Breast epithelium (tissue), 4 donors: ENCODE results near the gene ZNF529. TPM values are rescaled to one million over a fixed set of nuclear protein-coding genes. Genes with fewer than 3 reads are reported as not detected.

Experiments used
- DNase-seq, 2 donors: peaks; one replicate each; pipeline ENCODE4 v3.0.0-alpha.2; 2019; ENCODE audit warnings: low spot score in 2 of 2
- H3K27ac ChIP-seq, 2 donors: fragments of 200-600 bp; sonication (generic) in 1 of 2; one replicate each; pipeline ENCODE4 v1.5.1; 2016 to 2019; ENCODE audit warnings: mild to moderate bottlenecking in 1 of 2
- H3K27me3 ChIP-seq, 2 donors: fragments of 200-600 bp; sonication (generic) in 1 of 2; one replicate each; pipeline versions ENCODE4 v1.5.1 to v1.6.0; 2017 to 2019; ENCODE audit warnings: control low read depth in 1 of 2, mild to moderate bottlenecking in 1 of 2
- H3K36me3 ChIP-seq: fragments of 200-600 bp; one replicate; pipeline ENCODE4 v1.5.1; 2019
- H3K4me1 ChIP-seq, 2 donors: fragments of 200-600 bp; sonication (generic); one replicate each; pipeline ENCODE4 v1.5.1; 2016 to 2019; ENCODE audit warnings: control low read depth in 1 of 2
- H3K4me3 ChIP-seq, 3 donors: fragments of 200-600 bp; sonication (generic); 1 replicate in 2 of 3; 2 replicates in 1 of 3; pipeline ENCODE4 v1.5.1; 2016 to 2019; ENCODE audit warnings: mild to moderate bottlenecking in 3 of 3, moderate library complexity in 2 of 3
- H3K9me3 ChIP-seq, 2 donors: fragments of 200-600 bp; sonication (generic) in 1 of 2; one replicate each; pipeline ENCODE4 v1.5.1; 2016 to 2019; ENCODE audit warnings: control low read depth in 1 of 2
- POLR2A ChIP-seq: fragments of 450-650 bp; IDR thresholded peaks from one replicate; pipeline ENCODE4 v1.6.1; 2016; ENCODE audit warnings: antibody characterized with exemption, mild to moderate bottlenecking, moderate library complexity
- POLR2AphosphoS5 ChIP-seq, 3 donors: sonication (generic); formaldehyde crosslinking; IDR thresholded peaks; one replicate each; pipeline ENCODE4 v1.6.1; 2017; ENCODE audit warnings: antibody characterized with exemption in 3 of 3
- intact Hi-C: fragments of 100-400 bp; cut with DNase I; formaldehyde crosslinking; loops from one replicate; pipeline ENCODE4 v1.15.1; 2023; ENCODE audit warnings: low total_unique reads
- total RNA-seq, 3 donors: library from RNA; depleted of rRNA; stranded (reverse); fragments of >200 nt; gene quantifications; one replicate each; pipeline ENCODE4 v1.1.0, GENCODE V29; 2016
- TF ChIP-seq, protein P1 (sequence below), 3 donors: fragments of 450-650 bp; IDR thresholded peaks; one replicate each; pipeline ENCODE4 v1.5.1; 2016 to 2017; ENCODE audit warnings: antibody characterized with exemption in 3 of 3, mild to moderate bottlenecking in 3 of 3, moderate library complexity in 3 of 3

The ZNF529 gene
- total RNA-seq, 3 donors from 2014 or later: 8.2 to 20.3 (median 14.7) TPM

DNA sequence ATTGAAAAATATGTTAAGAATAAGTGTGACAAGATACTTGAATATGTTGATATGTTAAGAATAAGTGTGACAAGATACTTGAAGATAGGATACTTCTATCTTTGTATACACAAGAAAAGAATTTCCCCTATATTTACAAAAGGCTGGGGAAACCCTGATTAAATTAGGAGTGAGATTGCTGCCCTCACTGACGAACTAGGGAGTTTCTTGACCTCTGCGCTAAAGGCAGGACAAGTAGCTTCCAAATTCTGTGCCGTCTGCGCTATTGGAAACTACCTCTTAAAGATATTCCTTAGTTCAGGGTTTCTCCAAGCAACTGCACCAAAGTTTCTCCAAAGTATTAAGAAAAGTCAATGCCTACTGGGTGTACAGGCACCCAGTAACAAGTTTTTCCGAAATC is 45.8 kb downstream of the ZNF529 start:
- no peaks in the 10 kb centered on the region for H3K27me3 ChIP-seq
- peaks cover 45 to 67% of the 10 kb centered on the region in 2 donors for H3K9me3 ChIP-seq
- intact Hi-C loops: no loop called here
- peaks cover 0 to 10% of the 10 kb centered on the region in 2 donors for H3K4me1 ChIP-seq
- peak overlapping the region in 1 of 2 donors; percentile 97 for H3K27ac ChIP-seq
- peak overlapping the region; percentile 69 to 79 (median 78) for H3K4me3 ChIP-seq
- TF ChIP-seq POLR2A: no peak
- TF ChIP-seq POLR2AphosphoS5 (IDR thresholded peaks at IDR 0.05): no peak
- TF ChIP-seq, protein P1, sequence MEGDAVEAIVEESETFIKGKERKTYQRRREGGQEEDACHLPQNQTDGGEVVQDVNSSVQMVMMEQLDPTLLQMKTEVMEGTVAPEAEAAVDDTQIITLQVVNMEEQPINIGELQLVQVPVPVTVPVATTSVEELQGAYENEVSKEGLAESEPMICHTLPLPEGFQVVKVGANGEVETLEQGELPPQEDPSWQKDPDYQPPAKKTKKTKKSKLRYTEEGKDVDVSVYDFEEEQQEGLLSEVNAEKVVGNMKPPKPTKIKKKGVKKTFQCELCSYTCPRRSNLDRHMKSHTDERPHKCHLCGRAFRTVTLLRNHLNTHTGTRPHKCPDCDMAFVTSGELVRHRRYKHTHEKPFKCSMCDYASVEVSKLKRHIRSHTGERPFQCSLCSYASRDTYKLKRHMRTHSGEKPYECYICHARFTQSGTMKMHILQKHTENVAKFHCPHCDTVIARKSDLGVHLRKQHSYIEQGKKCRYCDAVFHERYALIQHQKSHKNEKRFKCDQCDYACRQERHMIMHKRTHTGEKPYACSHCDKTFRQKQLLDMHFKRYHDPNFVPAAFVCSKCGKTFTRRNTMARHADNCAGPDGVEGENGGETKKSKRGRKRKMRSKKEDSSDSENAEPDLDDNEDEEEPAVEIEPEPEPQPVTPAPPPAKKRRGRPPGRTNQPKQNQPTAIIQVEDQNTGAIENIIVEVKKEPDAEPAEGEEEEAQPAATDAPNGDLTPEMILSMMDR (IDR thresholded peaks at IDR 0.05): no peak
- peaks cover 18% of the 10 kb centered on the region for H3K36me3 ChIP-seq
- DNase-seq: no peak

DNA sequence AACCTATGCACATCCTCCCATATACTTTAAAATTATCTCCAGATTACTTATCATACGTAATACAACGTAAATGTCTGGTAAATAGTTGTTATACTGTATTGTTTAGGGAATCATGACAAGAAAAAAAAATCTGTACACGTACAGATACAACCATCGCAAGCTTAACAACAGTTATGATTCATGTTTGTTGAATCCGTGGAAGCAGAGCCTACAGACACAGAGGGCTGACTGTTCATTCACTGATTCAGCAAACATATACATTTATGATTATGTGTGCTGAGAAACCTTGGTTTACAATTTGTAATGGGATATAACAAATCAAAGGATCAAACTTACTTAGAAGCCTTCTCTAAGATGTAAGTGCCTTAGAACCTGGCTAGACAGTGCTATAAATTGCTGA is 46.5 kb downstream of the ZNF529 start:
- no peak for DNase-seq
- Histone ChIP-seq H3K36me3 (peaks cover 18% of the 10 kb centered on the region), H3K27me3 (no peaks in the 10 kb centered on the region), H3K4me1 (peaks cover 0 to 10% of the 10 kb centered on the region in 2 donors), H3K27ac (no peak overlapping the region), H3K9me3 (peaks cover 46 to 68% of the 10 kb centered on the region in 2 donors), H3K4me3 (peak overlapping the region in 1 of 3 donors; percentile 79)
- intact Hi-C loops: no loop called here
- TF ChIP-seq POLR2AphosphoS5 (IDR thresholded peaks at IDR 0.05): no peak
- no peak for TF ChIP-seq POLR2A
- TF ChIP-seq, protein P1 (IDR thresholded peaks at IDR 0.05): no peak

DNA sequence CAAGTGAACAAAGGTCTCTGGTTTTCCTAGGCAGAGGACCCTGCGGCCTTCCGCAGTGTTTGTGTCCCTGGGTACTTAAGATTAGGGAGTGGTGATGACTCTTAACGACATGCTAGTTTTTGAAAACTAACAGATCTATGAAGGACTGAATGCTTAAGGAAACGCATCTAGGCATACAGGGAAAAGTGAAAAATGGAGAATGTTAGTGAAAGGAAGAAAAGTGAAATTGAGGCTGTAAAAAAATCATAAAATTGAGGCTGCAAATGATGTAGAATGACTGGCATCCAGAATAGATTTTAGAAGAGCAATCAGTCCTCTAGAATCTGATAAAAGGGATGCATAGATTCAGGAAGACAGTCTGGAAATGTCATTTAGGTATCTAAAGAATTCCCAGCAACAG is 48.5 kb downstream of the ZNF529 start:
- no peak for DNase-seq
- no peak for TF ChIP-seq POLR2AphosphoS5 (IDR thresholded peaks at IDR 0.05)
- intact Hi-C loops: no loop called here
- H3K4me3 ChIP-seq: no peak overlapping the region
- H3K4me1 ChIP-seq: peaks cover 0 to 10% of the 10 kb centered on the region in 2 donors
- peaks cover 56 to 71% of the 10 kb centered on the region in 2 donors for H3K9me3 ChIP-seq
- H3K27me3 ChIP-seq: no peaks in the 10 kb centered on the region
- peaks cover 18% of the 10 kb centered on the region for H3K36me3 ChIP-seq
- no peak overlapping the region for H3K27ac ChIP-seq

DNA sequence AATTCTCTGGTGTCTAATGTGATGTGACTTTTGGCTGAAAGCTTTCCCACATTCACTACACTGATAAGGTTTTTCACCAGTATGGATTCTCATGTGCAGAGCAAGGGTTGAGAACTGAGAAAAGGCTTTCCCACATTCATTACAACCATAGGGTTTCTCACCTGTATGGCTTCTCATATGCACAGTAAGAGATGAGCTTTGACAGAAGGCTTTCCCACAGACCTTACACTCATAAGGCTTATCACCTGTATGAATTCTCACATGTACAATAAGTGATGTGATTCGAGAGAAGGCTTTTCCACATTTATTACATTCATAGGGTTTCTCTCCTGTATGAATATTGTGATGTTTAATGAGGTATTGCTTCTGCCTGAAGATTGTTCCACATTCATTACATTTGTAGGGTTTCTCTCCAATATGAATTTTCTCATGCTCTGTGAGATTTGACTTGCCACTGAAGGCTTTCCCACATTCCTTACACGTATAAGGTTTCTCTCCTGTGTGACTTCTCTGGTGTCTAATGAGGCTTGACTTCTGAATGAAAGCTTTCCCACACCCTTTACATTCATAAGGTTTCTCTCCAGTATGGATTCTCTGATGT is 59.0 kb downstream of the ZNF529 start:
- H3K27me3 ChIP-seq: no peaks in the 10 kb centered on the region
- no peak for TF ChIP-seq POLR2A
- TF ChIP-seq POLR2AphosphoS5 (IDR thresholded peaks at IDR 0.05): no peak
- TF ChIP-seq, protein P1 (IDR thresholded peaks at IDR 0.05): no peak
- peaks cover 38% of the 10 kb centered on the region for H3K36me3 ChIP-seq
- H3K27ac ChIP-seq: no peak overlapping the region
- intact Hi-C loops: no loop called here
- no peaks in the 10 kb centered on the region for H3K4me1 ChIP-seq
- no peak overlapping the region for H3K4me3 ChIP-seq
- peaks cover 91 to 100% of the 10 kb centered on the region in 2 donors for H3K9me3 ChIP-seq
- no peak for DNase-seq

DNA sequence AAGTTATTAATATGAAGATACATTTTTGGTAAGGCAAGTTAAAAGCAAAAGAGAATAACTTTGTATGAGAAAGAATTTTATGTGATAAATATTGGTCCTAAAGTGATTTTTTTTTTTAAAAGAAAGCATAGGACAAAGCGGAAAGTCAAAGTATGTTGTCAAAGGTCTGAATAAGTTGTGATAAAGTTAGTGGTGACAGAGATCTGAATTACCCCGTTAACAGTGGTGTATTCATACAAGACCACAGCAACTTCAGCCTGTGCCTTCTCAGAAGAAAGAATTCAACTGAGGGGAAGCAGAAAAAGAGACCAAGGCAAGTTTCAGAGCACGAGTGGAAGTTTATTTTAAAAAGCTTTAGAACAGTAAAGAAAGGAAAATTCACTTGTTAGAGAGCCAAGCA is 64.8 kb downstream of the ZNF529 start:
- Histone ChIP-seq H3K9me3 (peaks cover 87 to 96% of the 10 kb centered on the region in 2 donors), H3K27me3 (no peaks in the 10 kb centered on the region), H3K36me3 (no peaks in the 10 kb centered on the region), H3K4me1 (no peaks in the 10 kb centered on the region), H3K27ac (no peak overlapping the region), H3K4me3 (no peak overlapping the region)
- intact Hi-C loops: no loop called here
- DNase-seq: no peak
- TF ChIP-seq POLR2AphosphoS5 (IDR thresholded peaks at IDR 0.05): no peak
- TF ChIP-seq, protein P1 (IDR thresholded peaks at IDR 0.05): no peak
- no peak for TF ChIP-seq POLR2A
